GM21737 (cell line): ENCODE results near the gene CLMP.
"Not testable (repeated sequence)": the region's sequence is repeated elsewhere in the genome, so short reads cannot be mapped to it uniquely, and the experiment has no call there.

Source experiments
- ATAC-seq: cut with Tn5 transposase; IDR thresholded peaks from one replicate; pipeline ENCODE4 v1.9.1; 2021; ENCODE audit warnings: mild to moderate bottlenecking, moderate library complexity; ENCODE audit not compliant: unreplicated experiment

CLMP gene

GRCh38 chr11:123173856-123174186 is 21.2 kb downstream of the CLMP start:
- no peak for ATAC-seq

DNA sequence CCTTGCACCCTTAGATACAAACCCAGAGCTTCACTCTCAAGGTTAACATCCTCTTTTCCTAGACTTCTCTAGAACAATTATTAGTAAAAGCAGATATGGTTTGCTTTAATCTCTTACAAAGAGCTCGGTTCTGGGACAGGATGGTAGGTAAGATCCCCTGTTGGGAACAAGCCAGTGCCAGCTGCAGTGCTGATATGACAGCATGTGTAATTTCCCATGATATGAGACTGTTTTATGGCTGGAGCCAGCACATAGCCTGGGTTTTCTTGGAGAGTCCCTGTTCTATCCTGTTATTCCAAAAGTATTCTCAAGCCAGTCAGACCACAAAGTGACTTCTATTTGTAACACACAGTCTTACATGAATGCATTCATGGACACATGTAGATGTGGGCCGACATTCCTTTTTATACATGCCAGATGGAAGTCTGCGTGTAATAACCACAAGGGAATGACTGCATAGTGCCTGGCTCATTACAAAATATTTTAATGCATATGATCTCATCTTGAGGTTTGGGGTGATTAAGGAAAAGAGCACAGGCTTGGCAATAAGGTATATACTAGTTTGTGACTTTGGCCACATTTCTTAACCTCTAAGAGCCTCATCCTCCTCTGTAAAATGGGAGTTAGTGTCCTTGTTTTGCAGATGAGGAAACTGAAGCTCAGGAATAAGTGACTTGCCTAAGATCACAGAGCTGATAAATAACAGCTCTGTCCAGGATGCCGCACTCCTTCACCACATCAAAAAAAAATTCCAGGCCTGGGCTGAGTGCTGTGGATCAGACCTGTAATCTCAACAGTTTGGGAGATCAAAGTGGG is 21.8 kb downstream of the CLMP start:
- ATAC-seq = no peak

GRCh38 chr11:123170929-123171328 is 24.1 kb downstream of the CLMP start:
- ATAC-seq = no peak

DNA sequence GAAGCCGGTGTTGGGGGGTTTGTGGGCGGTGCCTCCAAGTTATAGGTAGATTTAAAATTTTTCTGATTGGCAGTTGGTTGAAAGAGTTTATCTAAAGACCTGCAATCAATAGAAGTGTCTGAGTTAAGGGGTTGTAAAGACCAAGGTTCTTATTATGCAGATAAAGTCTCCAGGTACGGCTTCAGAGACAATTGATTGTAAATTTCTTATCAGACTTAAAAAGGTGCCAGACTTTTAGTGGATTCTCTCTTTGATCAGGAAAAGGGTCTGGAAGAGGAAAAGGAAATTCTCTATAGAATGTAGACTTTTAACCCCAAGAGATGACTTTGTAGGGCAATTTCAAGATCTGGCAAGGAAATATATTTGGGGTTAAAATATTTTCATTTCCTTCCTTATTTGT is 25.2 kb downstream of the CLMP start:
- ATAC-seq = no peak

- ATAC-seq = no peak
Measured at GRCh38 chr11:123168955-123169484, 26.0 kb downstream of the CLMP start.

DNA sequence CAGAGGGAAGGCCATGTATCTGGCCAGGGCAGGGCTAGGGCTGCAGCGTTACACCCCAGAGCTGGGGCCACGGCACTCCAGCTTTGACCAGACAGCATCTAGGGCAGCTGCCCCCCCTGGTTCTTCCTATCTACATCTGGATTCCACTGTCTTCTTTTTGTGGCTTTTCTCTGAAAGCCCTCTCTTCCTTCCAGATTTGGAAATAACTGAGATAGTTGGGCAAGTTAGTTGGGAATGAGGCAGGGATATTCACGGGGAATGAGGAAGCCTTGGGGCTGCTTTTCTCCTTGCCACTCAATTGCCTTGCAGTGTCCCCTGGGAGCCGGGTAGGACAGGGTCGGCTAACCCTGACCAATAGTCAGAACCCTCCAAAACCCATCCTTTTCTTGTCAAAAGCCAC is 26.8 kb downstream of the CLMP start:
- no peak for ATAC-seq

DNA sequence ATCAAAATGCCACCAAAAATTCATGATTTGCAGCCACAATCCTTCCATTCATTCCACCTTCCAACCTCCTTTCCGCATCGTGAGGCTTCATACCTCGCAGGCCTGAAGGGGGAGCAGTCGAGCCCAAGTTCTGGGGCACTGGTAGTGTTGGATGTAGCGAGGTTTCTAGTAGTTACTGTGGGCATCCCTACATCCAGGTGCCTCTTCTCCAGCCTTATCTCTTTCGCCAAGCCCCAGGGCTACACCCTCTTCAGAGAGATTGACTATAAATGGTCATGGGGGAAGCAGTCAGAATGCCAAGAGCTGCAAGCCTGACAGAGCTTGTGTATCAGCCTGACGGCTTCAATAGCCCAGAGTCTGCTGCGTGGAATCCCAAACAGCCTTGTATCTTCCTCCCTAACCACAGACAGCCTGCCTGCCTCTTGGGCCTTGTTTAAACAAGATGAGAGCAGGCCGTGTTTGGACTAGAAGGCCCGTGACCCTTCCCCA is 28.9 kb downstream of the CLMP start:
- ATAC-seq = no peak

DNA sequence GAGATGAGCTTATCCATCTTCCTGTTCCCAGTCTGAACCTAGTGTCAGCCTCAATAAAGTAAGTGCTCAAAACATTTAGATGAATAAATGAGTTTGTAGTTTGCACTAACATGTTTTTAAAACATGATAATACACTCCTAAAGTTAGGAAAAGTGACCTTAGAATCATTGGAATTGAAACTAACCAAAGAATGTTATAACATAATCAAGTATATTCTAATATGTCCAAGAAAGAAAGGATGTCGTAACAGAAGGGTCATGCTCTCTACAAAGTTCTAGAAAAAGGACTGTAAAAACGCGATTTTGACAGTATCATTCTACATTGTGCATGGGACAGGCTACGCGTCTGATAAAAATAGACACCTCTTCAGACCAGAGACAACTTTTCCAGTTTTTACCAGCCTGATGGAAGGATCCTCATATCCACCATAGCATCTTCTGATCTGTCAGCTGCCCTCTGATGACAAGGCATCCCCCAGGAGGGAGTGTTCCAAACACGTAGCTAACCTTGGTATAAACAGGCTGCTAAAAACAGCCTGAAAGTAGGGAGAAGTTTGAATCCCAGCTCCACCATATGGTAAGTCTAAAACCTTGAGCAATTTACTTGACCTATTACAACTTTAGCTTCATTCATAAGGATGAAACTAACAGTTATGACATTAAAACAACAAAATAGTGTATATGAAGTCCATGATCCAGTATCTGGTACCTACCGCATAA is 30.2 kb downstream of the CLMP start:
- no peak for ATAC-seq

- ATAC-seq = no peak
Measured at GRCh38 chr11:123163621-123164020, 31.4 kb downstream of the CLMP start.

DNA sequence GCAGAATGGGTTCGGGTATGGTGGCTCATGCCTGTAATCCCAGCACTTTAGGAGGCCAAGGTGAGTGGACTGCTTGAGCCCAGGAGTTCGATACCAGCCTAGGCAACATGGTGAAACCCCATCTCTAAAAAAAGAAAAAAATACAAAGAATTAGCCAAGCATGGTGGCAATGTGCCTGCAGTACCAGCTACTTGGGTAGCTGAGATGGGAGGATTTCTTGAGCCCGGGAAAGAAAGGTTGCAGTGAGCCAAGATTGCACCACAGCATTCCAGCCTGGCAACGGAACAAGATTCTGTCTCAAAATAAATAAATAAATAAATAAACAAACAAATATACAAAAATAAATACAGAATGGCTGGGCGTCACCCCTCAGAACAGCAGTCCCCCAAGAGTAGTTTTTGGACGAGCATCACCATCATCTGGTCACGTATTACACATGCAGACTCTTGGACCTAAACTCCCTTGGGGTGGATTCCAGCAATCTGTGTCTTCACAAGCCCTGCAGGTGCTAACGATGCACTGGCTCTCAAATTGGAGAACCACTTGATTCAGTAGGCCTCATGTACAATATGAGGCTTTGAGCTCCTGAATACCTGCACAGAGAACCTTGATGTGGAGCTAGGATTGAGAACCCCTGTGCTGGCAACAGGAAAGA is 33.5 kb downstream of the CLMP start:
- no peak for ATAC-seq

DNA sequence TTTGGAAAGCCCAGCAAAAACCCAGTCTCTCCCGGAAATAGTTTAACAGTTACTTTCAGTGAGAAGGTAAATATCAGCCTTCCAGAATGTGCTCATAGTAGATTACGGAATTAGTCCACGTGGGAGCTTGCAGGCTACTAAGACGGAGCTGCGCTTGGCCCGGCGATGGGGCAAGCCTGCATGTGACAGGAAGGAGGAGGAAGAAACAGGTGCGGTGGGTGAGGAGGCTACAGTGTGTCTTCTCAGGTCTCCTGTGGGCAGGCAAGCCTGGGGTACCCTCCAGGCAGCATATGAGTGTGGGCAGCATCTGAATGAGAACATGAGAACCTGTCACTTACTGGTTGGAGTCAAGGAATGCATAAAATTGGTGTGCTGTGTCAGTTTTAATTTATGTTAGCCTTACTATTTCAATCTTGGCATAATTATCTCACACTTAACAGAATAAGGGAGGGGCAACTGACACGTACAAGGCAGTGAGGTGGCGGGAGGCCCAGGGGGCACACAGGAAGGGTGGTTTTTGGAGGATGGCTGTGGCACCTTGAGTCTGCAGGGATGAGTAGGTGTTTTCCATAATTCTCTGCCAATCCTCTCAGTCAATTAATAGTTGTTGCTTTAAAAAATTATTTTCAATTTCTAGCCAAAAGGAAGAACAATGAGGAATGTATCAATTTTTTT is 35.7 kb downstream of the CLMP start:
- no peak for ATAC-seq

- no peak for ATAC-seq
Measured at GRCh38 chr11:123158033-123159003, 36.7 kb downstream of the CLMP start.

DNA sequence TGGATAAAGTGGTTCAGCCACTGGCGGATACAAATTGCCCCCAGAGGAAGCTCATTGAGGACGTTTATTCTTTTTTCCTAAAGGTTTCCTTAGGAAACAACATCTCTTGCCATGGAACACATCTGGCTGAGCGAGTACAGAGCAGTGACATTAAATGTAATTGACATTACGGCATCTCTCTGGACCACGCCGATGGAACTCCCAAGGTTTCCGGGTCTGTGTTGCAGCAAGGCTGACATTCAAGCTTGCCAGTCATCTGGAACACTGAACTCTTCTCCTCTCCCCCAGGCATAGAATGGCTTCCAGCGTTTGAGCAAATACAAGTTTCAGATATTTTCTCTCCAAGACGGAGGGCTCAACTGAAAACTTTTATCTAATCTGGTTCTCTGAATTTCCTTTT is 42.1 kb downstream of the CLMP start:
- ATAC-seq = no peak

- not testable (repeated sequence) for ATAC-seq
Measured at GRCh38 chr11:123152346-123152745, 42.7 kb downstream of the CLMP start.

DNA sequence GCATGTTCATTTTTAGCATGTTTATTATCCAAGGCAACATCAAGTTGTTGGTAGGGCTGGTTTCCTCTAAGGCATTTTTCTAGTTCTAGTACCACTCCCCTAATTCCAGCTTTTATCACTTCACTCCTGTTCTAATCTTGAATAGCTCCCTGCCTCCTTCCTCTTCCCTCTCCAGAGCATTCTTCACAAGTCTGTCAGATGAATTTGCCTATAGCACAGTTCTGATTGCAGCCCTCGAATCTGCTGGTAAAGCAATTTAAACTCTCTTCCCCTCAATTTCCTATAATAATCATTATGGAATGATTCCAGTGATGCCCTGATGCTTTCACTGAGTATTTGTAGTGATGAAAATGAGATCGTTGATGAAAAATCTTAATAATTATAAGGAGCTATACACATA is 43.3 kb downstream of the CLMP start:
- ATAC-seq = no peak

- ATAC-seq = no peak
Measured at GRCh38 chr11:123151366-123151765, 43.7 kb downstream of the CLMP start.

GRCh38 chr11:123150882-123151281 is 44.2 kb downstream of the CLMP start:
- ATAC-seq = no peak

- no peak for ATAC-seq
Measured at GRCh38 chr11:123148965-123149364, 46.1 kb downstream of the CLMP start.

- no peak for ATAC-seq
Measured at GRCh38 chr11:123145661-123146060, 49.4 kb downstream of the CLMP start.

DNA sequence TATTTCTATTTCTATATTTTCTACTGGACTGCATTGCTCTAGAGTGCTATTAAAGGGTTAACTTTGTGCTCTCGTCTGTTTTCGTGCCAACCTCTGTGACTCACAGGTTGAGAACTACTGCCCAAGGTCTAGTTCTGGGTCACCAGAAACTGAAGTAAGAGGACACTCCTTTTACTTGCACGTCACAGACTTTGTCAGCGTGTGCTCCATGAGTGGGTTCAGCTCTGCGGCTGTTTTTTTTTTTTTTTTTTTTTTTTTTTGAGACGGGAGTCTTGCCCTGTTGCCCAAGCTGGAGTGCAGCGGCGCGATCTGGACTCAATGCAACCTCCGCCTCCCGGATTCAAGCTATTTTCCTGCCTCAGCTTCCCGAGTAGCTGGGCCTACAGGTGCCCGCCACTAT is 49.8 kb downstream of the CLMP start:
- no peak for ATAC-seq
